ENCODE measurements around the gene SUPT4H1.

DNA sequence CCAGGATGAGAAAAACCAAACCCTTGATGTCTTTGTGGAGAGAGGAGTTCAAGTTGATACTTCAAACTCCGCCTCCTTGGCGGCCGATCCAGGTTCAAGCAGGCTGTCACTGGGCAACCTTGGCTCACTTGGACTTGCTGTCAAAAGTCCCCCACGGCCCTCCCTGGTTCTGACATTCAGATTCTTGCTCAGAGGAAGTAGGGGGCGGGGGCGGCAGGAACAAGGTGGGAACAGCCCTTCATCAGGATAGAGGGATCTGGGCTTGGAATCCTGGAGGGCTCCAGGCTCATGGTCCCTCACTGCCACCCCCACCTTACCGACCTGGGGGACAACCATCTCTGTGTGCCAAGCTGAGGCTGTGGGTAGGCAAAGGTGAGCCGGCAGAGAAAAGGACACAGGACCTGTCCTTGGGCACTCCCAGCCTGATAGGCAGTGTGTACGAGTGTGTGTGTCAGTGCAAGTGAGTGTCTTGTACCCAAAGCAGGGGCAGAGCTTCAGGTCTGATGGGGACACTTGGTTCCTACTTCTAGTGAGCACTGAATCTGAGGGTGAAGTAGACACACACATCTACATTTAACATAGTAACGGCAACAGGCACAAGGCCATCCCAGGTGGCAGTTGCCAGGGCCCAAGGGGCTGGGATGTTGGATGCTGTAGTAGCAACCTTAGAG is 16.8 kb downstream of the SUPT4H1 start:
- TF ChIP-seq, protein P1, sequence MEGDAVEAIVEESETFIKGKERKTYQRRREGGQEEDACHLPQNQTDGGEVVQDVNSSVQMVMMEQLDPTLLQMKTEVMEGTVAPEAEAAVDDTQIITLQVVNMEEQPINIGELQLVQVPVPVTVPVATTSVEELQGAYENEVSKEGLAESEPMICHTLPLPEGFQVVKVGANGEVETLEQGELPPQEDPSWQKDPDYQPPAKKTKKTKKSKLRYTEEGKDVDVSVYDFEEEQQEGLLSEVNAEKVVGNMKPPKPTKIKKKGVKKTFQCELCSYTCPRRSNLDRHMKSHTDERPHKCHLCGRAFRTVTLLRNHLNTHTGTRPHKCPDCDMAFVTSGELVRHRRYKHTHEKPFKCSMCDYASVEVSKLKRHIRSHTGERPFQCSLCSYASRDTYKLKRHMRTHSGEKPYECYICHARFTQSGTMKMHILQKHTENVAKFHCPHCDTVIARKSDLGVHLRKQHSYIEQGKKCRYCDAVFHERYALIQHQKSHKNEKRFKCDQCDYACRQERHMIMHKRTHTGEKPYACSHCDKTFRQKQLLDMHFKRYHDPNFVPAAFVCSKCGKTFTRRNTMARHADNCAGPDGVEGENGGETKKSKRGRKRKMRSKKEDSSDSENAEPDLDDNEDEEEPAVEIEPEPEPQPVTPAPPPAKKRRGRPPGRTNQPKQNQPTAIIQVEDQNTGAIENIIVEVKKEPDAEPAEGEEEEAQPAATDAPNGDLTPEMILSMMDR (IDR thresholded peaks at IDR 0.05; ENCODE audit: borderline replicate concordance, extremely low read depth, low read length, poor library complexity, severe bottlenecking) = no peak
- TF ChIP-seq EZH2 (IDR thresholded peaks at IDR 0.05; ENCODE audit: borderline replicate concordance, low read depth, low read length, severe bottlenecking) = no peak
